OCI-LY7 (cell line): ENCODE results near the gene TSPAN6.

ENCODE experiments used
- EZH2phosphoT487 ChIP-seq: fragments of 200-600 bp; sonication (generic); IDR thresholded peaks from 2 replicates; pipeline ENCODE4 v1.6.1; 2018; ENCODE audit warnings: low read depth, borderline replicate concordance, mild to moderate bottlenecking, mixed run types, antibody characterized with exemption, low read length, moderate library complexity, mixed read lengths
- TF ChIP-seq, protein P1 (sequence below): fragments of 200-600 bp; sonication (generic); conservative IDR thresholded peaks from 2 replicates; pipeline ENCODE4 v1.5.1; 2014; ENCODE audit warnings: mild to moderate bottlenecking, antibody characterized with exemption, low read length, moderate library complexity, mixed read lengths

DNA sequence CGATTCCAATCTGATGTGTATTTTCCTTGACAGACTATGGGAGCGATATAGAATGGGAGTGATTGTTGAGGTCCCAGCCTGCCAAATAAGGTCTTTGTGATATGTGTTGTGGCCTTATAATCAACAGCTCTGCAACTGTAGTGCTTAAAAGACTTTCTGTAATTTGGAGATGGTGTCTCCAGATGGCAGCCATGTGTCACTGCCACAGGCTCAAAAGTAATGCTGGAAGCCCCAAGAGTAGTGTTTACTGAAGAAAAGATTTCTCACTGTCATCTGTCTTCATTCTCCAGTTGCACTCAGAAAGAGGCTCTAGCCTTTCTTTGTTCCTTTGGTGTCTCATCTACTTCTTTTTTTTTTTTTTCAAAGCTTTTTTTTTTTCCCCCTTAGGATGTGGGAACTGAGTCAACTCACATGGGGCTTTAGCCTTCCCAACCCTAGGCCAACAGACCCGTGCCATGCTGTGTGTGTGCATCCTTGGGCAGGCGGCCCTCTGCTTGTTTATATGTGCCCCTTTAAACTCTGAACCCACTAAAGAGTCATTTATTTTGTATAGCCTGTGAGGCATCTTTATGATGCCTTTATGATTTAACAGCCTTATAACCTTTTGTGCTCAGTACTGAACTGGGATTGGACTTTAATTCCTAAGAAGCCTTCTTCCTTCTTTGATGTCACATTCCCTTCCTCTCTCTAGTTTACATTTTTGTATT is 23.0 kb upstream of the TSPAN6 start:
- TF ChIP-seq, protein P1, sequence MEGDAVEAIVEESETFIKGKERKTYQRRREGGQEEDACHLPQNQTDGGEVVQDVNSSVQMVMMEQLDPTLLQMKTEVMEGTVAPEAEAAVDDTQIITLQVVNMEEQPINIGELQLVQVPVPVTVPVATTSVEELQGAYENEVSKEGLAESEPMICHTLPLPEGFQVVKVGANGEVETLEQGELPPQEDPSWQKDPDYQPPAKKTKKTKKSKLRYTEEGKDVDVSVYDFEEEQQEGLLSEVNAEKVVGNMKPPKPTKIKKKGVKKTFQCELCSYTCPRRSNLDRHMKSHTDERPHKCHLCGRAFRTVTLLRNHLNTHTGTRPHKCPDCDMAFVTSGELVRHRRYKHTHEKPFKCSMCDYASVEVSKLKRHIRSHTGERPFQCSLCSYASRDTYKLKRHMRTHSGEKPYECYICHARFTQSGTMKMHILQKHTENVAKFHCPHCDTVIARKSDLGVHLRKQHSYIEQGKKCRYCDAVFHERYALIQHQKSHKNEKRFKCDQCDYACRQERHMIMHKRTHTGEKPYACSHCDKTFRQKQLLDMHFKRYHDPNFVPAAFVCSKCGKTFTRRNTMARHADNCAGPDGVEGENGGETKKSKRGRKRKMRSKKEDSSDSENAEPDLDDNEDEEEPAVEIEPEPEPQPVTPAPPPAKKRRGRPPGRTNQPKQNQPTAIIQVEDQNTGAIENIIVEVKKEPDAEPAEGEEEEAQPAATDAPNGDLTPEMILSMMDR: no peak
- TF ChIP-seq EZH2phosphoT487: no peak
